ENCODE measurements around the gene MYOZ3.

DNA sequence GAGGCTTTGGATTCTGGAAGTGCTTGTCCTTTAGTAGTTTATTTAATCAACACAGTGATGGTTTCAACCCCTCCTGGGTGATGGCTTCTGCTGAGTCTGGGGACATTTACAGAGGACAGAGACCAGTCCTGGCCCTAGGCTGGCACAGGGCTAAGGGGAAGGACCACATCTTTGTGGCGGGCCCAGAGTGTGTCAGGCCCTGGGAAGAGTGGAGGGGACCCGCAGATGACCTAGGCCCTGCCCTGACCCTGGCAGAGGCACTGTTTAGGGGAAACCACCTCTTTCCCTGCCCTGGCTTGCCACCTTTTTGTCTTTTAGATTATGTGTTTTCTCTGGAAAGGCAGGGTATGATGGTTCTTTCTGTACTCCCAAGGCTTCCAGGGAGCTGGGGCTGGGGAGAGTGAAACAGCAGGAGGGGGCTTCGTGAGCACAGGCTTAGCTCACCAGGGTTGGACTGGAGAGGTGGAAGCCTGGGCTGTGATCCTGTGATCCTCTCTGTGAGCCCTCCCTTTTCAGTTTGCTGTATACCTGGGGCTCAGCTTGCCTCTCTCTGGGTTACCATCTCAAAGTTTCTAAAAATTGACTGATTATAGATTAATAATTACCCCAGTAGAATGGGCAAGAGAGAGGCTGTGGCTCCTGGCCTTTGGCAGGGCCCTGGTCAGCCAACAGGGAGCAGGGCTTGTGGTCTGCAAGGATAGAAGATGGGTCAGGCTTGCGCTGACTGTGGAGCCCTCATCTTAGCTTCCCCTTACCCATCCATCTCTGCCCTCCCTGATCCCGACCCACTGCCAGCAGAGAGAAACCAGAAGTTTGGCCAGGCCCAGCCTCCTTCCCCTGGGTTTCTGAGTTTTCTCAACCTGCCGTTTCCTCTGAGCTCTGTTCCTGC, 22.3 kb upstream of the MYOZ3 start:
- TF ChIP-seq POLR2A (IDR thresholded peaks at IDR 0.05) = no peak
- TF ChIP-seq, protein P1, sequence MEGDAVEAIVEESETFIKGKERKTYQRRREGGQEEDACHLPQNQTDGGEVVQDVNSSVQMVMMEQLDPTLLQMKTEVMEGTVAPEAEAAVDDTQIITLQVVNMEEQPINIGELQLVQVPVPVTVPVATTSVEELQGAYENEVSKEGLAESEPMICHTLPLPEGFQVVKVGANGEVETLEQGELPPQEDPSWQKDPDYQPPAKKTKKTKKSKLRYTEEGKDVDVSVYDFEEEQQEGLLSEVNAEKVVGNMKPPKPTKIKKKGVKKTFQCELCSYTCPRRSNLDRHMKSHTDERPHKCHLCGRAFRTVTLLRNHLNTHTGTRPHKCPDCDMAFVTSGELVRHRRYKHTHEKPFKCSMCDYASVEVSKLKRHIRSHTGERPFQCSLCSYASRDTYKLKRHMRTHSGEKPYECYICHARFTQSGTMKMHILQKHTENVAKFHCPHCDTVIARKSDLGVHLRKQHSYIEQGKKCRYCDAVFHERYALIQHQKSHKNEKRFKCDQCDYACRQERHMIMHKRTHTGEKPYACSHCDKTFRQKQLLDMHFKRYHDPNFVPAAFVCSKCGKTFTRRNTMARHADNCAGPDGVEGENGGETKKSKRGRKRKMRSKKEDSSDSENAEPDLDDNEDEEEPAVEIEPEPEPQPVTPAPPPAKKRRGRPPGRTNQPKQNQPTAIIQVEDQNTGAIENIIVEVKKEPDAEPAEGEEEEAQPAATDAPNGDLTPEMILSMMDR (IDR thresholded peaks at IDR 0.05 in 4 of 5, conservative IDR thresholded peaks at IDR 0.05 in 1 of 5) = no peak
